ENCODE data around the gene KLRB1. TPM values are rescaled to one million over a fixed set of nuclear protein-coding genes. Genes with fewer than 3 reads are reported as not detected.

Gene KLRB1
- not detected in 2 replicates for total RNA-seq (2014; rRNA removed; shearing (Covaris generic))

- DNase-seq (ENCODE audit: low read depth): no peak
Measured at GRCh38 chr12:9607716-9608115, at the start of gene KLRB1. Gene KLRB1 (minus strand): TSS chr12:9607916. CDS start chr12:9607839, 77 bp downstream.

- DNase-seq (ENCODE audit: low read depth): peak; percentile 79
Measured at GRCh38 chr12:9651265-9651729, 43.6 kb upstream of the KLRB1 start.

- peak; percentile 15 for DNase-seq (ENCODE audit: low read depth)
Measured at GRCh38 chr12:9650151-9650576, 42.4 kb upstream of the KLRB1 start.

- no peak for DNase-seq (ENCODE audit: low read depth)
Measured at GRCh38 chr12:9649532-9649940, 41.8 kb upstream of the KLRB1 start.

GRCh38 chr12:9648701-9649531 lies 41.2 kb upstream of the KLRB1 start:
- no peak for DNase-seq (ENCODE audit: low read depth)

GRCh38 chr12:9647825-9648700 lies 40.3 kb upstream of the KLRB1 start:
- DNase-seq (ENCODE audit: low read depth): peak; percentile 87

GRCh38 chr12:9646794-9647781 lies 39.4 kb upstream of the KLRB1 start:
- DNase-seq (ENCODE audit: low read depth): peak; percentile 53

GRCh38 chr12:9644985-9645551 lies 37.4 kb upstream of the KLRB1 start:
- DNase-seq (ENCODE audit: low read depth): peak; percentile 8

- no peak for DNase-seq (ENCODE audit: low read depth)
Measured at GRCh38 chr12:9643266-9643660, 35.5 kb upstream of the KLRB1 start.

- no peak for DNase-seq (ENCODE audit: low read depth)
Measured at GRCh38 chr12:9642606-9643265, 35.0 kb upstream of the KLRB1 start.

- no peak for DNase-seq (ENCODE audit: low read depth)
Measured at GRCh38 chr12:9640024-9640423, 32.3 kb upstream of the KLRB1 start.

GRCh38 chr12:9636851-9637206 lies 29.1 kb upstream of the KLRB1 start:
- no peak for DNase-seq (ENCODE audit: low read depth)

GRCh38 chr12:9636150-9636850 lies 28.6 kb upstream of the KLRB1 start:
- DNase-seq (ENCODE audit: low read depth): no peak

GRCh38 chr12:9634969-9635754 lies 27.4 kb upstream of the KLRB1 start:
- no peak for DNase-seq (ENCODE audit: low read depth)

- peak; percentile 40 for DNase-seq (ENCODE audit: low read depth)
Measured at GRCh38 chr12:9634177-9634803, 26.6 kb upstream of the KLRB1 start.

- no peak for DNase-seq (ENCODE audit: low read depth)
Measured at GRCh38 chr12:9632766-9633165, 25.1 kb upstream of the KLRB1 start.

- no peak for DNase-seq (ENCODE audit: low read depth)
Measured at GRCh38 chr12:9626821-9627220, 19.1 kb upstream of the KLRB1 start.

- DNase-seq (ENCODE audit: low read depth): no peak
Measured at GRCh38 chr12:9626291-9626690, 18.6 kb upstream of the KLRB1 start.

GRCh38 chr12:9625019-9625418 lies 17.3 kb upstream of the KLRB1 start:
- DNase-seq (ENCODE audit: low read depth): no peak

Measured in RPMI7951 (cell line).